HEK293T (cell line): Measurements from ENCODE around the gene ZC3H12A.

Experiments used
- CTCF ChIA-PET: fragments of 350-600 bp; formaldehyde crosslinking; extraction: SDS; loops from one replicate; lab custom pipeline; 2021; ENCODE audit warnings: antibody characterized with exemption, inconsistent platforms; lab: Yijun Ruan, JAX
- POLR2A ChIA-PET: fragments of 350-600 bp; formaldehyde crosslinking; extraction: SDS; loops from one replicate; lab custom pipeline; 2020; ENCODE audit warnings: antibody characterized with exemption, inconsistent platforms; lab: Yijun Ruan, JAX
- DNase-seq: peaks from one replicate; pipeline ENCODE4 v3.0.0; 2012; ENCODE audit warnings: mixed read lengths; ENCODE audit errors: extremely low spot score
- ARNT ChIP-seq: fragments of 450-650 bp; IDR thresholded peaks from 2 replicates; pipeline ENCODE4 v1.6.1; 2017; ENCODE audit warnings: mild to moderate bottlenecking
- BHLHE40 ChIP-seq: fragments of 450-650 bp; IDR thresholded peaks from 2 replicates; pipeline ENCODE4 v1.6.1; 2016; ENCODE audit warnings: mild to moderate bottlenecking, moderate library complexity, borderline replicate concordance
- CTBP1 ChIP-seq: fragments of 450-650 bp; IDR thresholded peaks from 2 replicates; pipeline ENCODE4 v1.6.1; 2016; ENCODE audit warnings: borderline replicate concordance
- ELF4 ChIP-seq: fragments of 450-650 bp; IDR thresholded peaks from 2 replicates; pipeline ENCODE4 v1.6.1; 2017; ENCODE audit warnings: antibody characterized with exemption
- FOXA1 ChIP-seq: fragments of 450-650 bp; IDR thresholded peaks from 2 replicates; pipeline ENCODE4 v1.6.1; 2016; ENCODE audit warnings: mild to moderate bottlenecking
- FOXK2 ChIP-seq: fragments of 450-650 bp; IDR thresholded peaks from 2 replicates; pipeline ENCODE4 v1.6.1; 2016; ENCODE audit warnings: mild to moderate bottlenecking
- FOXM1 ChIP-seq: fragments of 450-650 bp; IDR thresholded peaks from 2 replicates; pipeline ENCODE4 v1.6.1; 2017; ENCODE audit warnings: mild to moderate bottlenecking, borderline replicate concordance
- HDGF ChIP-seq: fragments of 450-650 bp; IDR thresholded peaks from 2 replicates; pipeline ENCODE4 v1.6.1; 2017; ENCODE audit warnings: antibody characterized with exemption, borderline replicate concordance
- L3MBTL2 ChIP-seq: fragments of 450-650 bp; conservative IDR thresholded peaks from 2 replicates; pipeline ENCODE4 v1.6.1; 2016; ENCODE audit warnings: mild to moderate bottlenecking
- LEF1 ChIP-seq: fragments of 450-650 bp; IDR thresholded peaks from 2 replicates; pipeline ENCODE4 v1.6.1; 2017; ENCODE audit warnings: mild to moderate bottlenecking, borderline replicate concordance
- NFRKB ChIP-seq: fragments of 450-650 bp; IDR thresholded peaks from 2 replicates; pipeline ENCODE4 v1.6.1; 2016; ENCODE audit warnings: mild to moderate bottlenecking, moderate library complexity
- SP1 ChIP-seq: fragments of 450-650 bp; IDR thresholded peaks from 2 replicates; pipeline ENCODE4 v1.6.1; 2017
- SUZ12 ChIP-seq: fragments of 450-650 bp; IDR thresholded peaks from 2 replicates; pipeline ENCODE4 v1.6.1; 2016; ENCODE audit warnings: mild to moderate bottlenecking
- TARDBP ChIP-seq: fragments of 450-650 bp; IDR thresholded peaks from 2 replicates; pipeline ENCODE4 v1.6.1; 2016
- ZNF384 ChIP-seq: fragments of 450-650 bp; IDR thresholded peaks from 2 replicates; pipeline ENCODE4 v1.6.1; 2016
- TF ChIP-seq, protein P1 (sequence below): fragments of 450-650 bp; IDR thresholded peaks from 2 replicates; pipeline ENCODE4 v1.6.1; 2016

The ZC3H12A gene

DNA sequence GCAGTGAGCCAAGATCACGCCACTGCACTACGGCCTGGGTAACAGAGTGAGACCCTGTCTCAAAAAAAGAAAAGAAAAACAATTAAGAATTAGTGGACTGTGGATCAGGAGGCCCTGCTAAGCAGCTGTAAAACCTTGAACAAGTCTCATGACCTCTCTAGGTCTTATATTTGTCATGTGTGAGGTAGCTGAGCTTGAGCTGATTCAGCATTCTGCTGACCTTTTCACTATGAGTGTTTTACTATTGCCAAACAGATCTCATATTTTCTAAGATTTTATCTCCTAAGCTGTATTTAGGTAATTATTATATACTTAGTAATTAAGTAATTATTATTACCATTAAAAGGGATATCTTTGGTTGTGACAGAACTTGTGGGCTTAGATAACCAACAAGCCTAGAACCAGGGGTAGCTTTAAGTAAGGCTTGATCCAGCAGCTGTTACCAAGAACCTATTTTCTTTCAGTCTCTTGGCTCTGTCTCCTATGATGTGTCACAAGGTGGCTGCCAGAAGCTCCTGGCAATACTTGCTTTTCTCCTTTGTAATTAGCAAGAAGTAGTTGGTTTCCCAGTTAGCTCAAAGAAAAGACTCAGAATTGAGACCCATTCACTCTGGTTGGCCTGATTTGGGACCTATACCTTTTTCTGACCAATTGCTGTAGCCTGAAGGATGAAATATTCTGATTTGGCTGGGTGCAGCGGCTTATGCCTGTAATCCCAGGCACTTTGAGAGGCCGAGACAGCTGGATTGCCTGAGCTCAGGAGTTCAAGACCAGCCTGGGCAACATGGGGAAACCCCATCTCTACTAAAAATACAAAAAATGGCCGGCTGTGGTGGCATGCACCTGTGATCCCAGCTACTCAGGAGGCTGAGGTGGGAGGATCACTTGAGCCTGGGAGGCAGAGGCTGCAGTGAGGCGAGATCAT lies 8.5 kb upstream of the ZC3H12A start:
- TF ChIP-seq CTBP1 (no peak), HDGF (no peak), NFRKB (no peak), LEF1 (no peak), ZNF384 (no peak), BHLHE40 (no peak), FOXK2 (no peak)
- POLR2A ChIA-PET = interaction anchor here (0.7 to 1.4 kb wide), 3 partner anchors 8 to 49 kb away, joined by 3 to 5 read pairs (median 5); partner anchors contain the start of genes MEAF6 and ZC3H12A
- DNase-seq = no peak
- CTCF ChIA-PET = interaction anchor here (0.8 to 1.4 kb wide), 2 partner anchors 10 to 22 kb away, joined by 3 to 5 read pairs; no protein-coding TSS in a partner anchor

DNA sequence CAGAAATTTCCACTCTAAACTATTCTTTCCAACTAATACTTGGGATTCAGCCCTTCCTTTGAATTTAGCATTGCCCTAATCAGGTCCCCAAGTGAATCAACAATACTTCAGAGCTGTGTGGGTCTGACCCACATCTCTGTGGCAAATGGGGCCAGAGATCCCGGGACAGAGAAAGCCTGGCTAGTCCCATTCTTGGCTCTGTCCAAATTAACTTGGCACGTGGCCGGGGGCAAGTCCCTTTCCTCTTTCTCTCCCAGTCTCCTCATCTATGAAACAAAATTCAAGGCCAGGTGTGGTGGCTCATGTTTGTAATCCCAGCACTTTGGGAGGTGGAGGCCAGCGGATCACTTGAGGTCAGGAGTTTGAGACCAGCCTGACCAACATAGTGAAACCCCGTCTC lies 6.3 kb upstream of the ZC3H12A start:
- CTCF ChIA-PET = interaction anchor here (0.7 to 0.9 kb wide), 2 partner anchors 13 to 19 kb away, joined by 4 to 5 read pairs; no protein-coding TSS in a partner anchor
- POLR2A ChIA-PET = no interaction called here
- no peak for TF ChIP-seq LEF1
- TF ChIP-seq HDGF = no peak
- TF ChIP-seq ARNT = no peak
- no peak for TF ChIP-seq SP1
- no peak for TF ChIP-seq NFRKB
- TF ChIP-seq L3MBTL2 = no peak
- TF ChIP-seq TARDBP = no peak
- TF ChIP-seq ZNF384 = no peak
- no peak for TF ChIP-seq FOXA1
- no peak for TF ChIP-seq ELF4
- TF ChIP-seq BHLHE40 = no peak
- TF ChIP-seq, protein P1, sequence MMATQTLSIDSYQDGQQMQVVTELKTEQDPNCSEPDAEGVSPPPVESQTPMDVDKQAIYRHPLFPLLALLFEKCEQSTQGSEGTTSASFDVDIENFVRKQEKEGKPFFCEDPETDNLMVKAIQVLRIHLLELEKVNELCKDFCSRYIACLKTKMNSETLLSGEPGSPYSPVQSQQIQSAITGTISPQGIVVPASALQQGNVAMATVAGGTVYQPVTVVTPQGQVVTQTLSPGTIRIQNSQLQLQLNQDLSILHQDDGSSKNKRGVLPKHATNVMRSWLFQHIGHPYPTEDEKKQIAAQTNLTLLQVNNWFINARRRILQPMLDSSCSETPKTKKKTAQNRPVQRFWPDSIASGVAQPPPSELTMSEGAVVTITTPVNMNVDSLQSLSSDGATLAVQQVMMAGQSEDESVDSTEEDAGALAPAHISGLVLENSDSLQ = no peak
- no peak for TF ChIP-seq FOXK2
- no peak for TF ChIP-seq SUZ12
- no peak for TF ChIP-seq FOXM1
- no peak for TF ChIP-seq CTBP1
- no peak for DNase-seq

DNA sequence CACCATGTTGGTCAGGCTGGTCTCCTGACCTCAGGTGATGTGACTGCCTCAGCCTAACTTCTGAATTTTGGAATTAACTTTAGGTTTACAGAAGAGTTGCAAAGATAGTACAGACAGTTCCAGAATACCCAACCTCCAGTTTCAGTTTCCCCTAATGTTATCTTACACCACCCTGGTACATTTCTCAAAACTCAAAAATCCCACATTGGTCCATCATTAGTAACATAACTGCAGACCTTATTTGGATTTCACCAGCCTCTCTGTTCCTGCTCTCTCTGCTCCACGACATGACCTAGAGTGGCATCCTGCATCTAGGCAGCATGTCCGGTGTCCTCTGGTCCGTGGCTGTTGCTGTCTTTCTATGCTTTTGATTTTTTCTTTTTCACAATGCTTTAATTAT lies 5.0 kb upstream of the ZC3H12A start:
- no peak for DNase-seq
- CTCF ChIA-PET = interaction anchor here (1.0 kb wide), 1 partner anchor 20 kb away, joined by 3 read pairs; no protein-coding TSS in a partner anchor
- POLR2A ChIA-PET = no interaction called here
- TF ChIP-seq LEF1 = no peak
- TF ChIP-seq L3MBTL2 = no peak

DNA sequence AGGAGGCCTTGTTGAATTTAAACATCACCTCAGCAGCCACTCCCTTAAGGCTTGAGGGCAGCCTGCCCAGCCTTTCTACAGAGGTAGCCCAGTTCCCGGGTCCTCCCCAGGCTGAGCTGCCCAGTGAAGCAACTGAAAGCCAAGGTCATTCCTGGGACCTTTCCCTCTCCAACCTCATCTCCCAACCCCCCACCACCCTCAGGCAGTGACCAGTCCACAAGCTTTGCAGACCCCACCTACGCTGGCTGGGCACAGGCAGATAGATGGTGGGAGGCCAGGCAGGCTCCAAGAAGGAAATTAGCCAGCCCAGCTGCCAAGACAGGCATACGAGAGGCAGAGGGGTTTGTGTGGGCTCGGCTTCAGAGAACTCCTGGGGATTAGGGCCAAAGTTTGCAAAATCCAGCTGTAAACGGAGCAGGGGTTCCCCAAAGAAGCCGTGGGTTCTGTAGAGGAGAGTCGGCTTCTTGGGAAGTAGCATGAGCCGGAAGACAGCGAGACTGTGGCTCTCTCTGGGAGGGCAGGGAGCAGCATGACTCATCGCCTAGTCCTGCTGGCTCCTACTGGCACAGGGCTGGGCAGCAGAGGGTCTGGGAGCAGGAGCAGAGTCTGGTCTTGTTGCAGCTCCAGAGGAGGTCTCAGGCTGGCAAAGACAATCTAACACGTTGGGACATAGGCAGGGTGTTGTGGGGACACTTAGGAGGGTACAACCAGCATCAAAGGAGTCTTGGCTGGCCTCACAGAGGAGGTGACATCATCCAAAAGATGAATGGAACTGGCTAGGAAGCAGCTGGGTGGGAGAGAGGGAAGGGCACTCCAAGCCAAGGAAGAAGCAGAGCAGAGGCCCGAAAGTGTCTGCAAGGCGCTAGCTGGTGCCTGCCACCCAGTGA lies 2.8 kb upstream of the ZC3H12A start:
- CTCF ChIA-PET = interaction anchor here (0.6 to 1.4 kb wide), 3 partner anchors 15 to 16 kb away, joined by 4 to 5 read pairs (median 4); no protein-coding TSS in a partner anchor
- DNase-seq = peak; percentile 55
- TF ChIP-seq ZNF384 (no peak), NFRKB (no peak), HDGF (no peak), LEF1 (no peak), L3MBTL2 (no peak), TARDBP (no peak), BHLHE40 (no peak), FOXM1 (no peak), FOXA1 (no peak), SP1 (no peak), ELF4 (no peak), FOXK2 (no peak), SUZ12 (no peak)
- POLR2A ChIA-PET = no interaction called here

DNA sequence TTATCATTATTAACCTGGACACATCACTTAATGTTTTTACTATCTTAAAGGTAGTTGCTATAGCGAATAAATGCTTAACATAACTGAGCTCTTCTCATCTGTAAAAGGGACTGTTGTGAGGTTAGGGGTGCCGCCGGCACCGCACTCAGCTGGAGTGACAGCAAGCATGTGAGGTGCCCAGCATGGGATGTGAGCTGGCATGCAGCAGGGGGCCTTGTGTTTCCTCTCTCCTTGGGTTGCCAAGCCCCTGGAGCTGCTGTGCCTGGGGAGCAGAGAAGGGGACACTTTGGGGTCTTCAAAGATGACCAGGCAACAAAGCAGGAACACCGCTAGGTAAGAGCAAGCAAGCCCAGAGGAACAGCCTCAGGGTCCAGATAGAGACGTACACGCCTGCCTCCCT lies 2.1 kb upstream of the ZC3H12A start:
- DNase-seq = no peak
- CTCF ChIA-PET = interaction anchor here (1.1 to 1.4 kb wide), 2 partner anchors 15 to 16 kb away, joined by 4 read pairs; no protein-coding TSS in a partner anchor
- TF ChIP-seq, protein P1 = no peak
- TF ChIP-seq HDGF (no peak), NFRKB (no peak), TARDBP (no peak), FOXK2 (no peak), SP1 (no peak), ELF4 (no peak), FOXA1 (no peak), ARNT (no peak)
- POLR2A ChIA-PET = no interaction called here

DNA sequence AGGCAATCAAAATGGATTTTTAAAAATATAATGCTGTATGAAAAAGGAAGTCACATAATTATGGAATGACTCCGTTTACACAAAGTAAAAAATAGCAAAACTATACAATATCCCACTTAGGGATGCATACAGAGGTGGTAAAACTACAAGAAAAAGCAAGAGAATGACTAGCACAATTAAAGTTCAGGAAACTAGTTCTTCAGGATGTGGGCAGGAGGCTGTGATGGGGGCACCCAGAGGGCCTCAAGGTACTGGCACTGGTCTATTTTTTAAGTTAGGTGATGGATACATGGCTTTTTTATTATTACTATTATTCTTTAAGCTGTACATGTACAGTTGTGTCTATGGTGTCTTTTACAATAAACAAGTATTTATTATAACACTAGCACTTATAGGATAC lies 1.4 kb upstream of the ZC3H12A start:
- TF ChIP-seq NFRKB (no peak), CTBP1 (no peak), ARNT (no peak), LEF1 (no peak), L3MBTL2 (no peak), BHLHE40 (no peak), TARDBP (no peak), FOXK2 (no peak)
- CTCF ChIA-PET = interaction anchor here (1.4 kb wide), 1 partner anchor 15 kb away, joined by 4 read pairs; no protein-coding TSS in a partner anchor
- POLR2A ChIA-PET = no interaction called here
- DNase-seq = no peak
